ENCODE results near the gene RPP14. TPM values are rescaled to one million over a fixed set of nuclear protein-coding genes. Genes with fewer than 3 reads are reported as not detected.
"Not testable (repeated sequence)": the region's sequence is repeated elsewhere in the genome, so short reads cannot be mapped to it uniquely, and the experiment has no call there.

RPP14 gene
- total RNA-seq, 1 donor from 2014 or later: 15.2 TPM

DNA sequence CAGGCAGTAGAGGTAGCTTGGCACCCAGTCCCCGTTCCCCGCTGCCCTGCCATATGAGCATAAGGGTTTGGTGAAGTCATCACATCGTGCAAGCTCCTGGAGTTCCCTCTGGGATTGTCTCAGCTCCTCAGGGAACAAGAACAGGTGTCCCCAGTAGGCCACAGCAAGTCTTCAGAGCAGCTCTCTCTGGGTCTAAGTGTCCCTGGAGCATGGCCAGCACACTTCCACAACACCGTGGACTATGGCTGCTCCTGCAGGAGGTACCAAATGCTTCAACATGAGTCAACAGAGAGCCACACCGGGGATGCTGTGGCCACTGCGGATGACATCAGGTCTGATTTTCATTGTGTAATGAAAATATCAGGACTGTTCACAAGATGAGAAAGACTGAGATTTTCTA lies 45.3 kb upstream of the RPP14 start:
- TF ChIP-seq, protein P1, sequence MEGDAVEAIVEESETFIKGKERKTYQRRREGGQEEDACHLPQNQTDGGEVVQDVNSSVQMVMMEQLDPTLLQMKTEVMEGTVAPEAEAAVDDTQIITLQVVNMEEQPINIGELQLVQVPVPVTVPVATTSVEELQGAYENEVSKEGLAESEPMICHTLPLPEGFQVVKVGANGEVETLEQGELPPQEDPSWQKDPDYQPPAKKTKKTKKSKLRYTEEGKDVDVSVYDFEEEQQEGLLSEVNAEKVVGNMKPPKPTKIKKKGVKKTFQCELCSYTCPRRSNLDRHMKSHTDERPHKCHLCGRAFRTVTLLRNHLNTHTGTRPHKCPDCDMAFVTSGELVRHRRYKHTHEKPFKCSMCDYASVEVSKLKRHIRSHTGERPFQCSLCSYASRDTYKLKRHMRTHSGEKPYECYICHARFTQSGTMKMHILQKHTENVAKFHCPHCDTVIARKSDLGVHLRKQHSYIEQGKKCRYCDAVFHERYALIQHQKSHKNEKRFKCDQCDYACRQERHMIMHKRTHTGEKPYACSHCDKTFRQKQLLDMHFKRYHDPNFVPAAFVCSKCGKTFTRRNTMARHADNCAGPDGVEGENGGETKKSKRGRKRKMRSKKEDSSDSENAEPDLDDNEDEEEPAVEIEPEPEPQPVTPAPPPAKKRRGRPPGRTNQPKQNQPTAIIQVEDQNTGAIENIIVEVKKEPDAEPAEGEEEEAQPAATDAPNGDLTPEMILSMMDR (IDR thresholded peaks at IDR 0.05; ENCODE audit: unreplicated experiment): no peak
- Mint-ChIP-seq H3K4me3 (ENCODE audit: unreplicated experiment) (no peak overlapping the region), H3K27me3 (ENCODE audit: unreplicated experiment) (no peaks in the 10 kb centered on the region), H3K36me3 (ENCODE audit: low read depth, unreplicated experiment) (peaks cover 4% of the 10 kb centered on the region), H3K9me3 (ENCODE audit: unreplicated experiment) (no peaks in the 10 kb centered on the region), H3K27ac (ENCODE audit: unreplicated experiment) (no peak overlapping the region), H3K4me1 (ENCODE audit: unreplicated experiment) (no peaks in the 10 kb centered on the region)
- DNase-seq (ENCODE audit: low spot score): no peak

DNA sequence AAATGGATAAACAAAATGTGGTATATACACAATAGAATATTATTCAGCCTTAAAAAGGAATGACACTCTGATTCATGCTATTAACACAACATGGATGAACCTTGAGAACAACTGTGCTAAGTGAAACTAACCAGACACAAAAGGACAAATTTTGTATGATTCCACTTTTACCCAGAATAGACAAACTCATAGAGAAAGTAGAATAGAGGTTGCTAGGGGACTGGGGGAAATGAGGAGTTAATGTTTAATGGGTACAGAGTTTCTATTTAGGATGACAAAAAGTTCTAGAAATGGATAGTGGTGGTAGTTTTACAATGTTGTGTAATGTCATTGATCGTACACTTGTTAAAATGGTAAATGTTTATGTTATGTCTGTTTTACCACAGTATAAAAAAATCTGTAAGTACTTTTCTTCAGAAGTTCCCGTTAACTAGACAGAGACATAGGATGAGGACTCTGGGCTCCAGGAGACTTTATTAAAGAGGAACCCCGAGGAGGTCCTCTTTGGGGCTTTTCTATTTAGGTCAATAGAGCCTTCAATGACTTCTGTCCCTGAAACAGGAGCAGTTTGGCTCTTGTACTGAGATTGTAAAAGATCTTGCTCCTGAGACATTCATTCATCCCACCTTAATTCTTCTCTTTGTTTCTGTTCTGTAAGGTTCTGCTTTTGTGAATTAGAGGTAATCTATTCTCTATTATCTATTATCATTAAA lies 43.9 kb upstream of the RPP14 start:
- no peaks in the 10 kb centered on the region for H3K27me3 Mint-ChIP-seq (ENCODE audit: unreplicated experiment)
- no peaks in the 10 kb centered on the region for H3K9me3 Mint-ChIP-seq (ENCODE audit: unreplicated experiment)
- H3K36me3 Mint-ChIP-seq (ENCODE audit: low read depth, unreplicated experiment): peaks cover 4% of the 10 kb centered on the region
- no peaks in the 10 kb centered on the region for H3K4me1 Mint-ChIP-seq (ENCODE audit: unreplicated experiment)
- H3K27ac Mint-ChIP-seq (ENCODE audit: unreplicated experiment): no peak overlapping the region
- no peak overlapping the region for H3K4me3 Mint-ChIP-seq (ENCODE audit: unreplicated experiment)
- TF ChIP-seq, protein P1 (IDR thresholded peaks at IDR 0.05; ENCODE audit: unreplicated experiment): no peak
- no peak for DNase-seq (ENCODE audit: low spot score)

DNA sequence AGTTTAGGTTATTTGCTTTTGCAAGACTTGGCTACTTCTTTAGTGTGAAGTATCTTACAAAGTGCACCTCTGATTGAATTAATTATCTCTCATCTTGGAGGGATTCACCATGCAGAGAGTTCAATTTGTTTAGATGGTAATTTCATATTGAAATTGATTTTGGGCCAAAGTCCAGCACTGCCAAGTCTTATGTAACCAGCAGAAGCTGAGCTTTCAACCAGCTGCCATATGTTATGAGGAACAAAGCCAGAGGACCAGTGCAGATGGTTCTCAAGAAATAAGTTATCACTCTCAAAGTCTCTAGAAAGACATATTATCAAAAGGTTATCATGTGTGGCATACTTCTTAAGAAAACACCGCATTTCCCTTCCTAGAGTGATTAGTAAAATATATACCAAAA lies 39.5 kb upstream of the RPP14 start:
- Mint-ChIP-seq H3K4me3 (ENCODE audit: unreplicated experiment) (no peak overlapping the region), H3K27ac (ENCODE audit: unreplicated experiment) (no peak overlapping the region), H3K9me3 (ENCODE audit: unreplicated experiment) (no peaks in the 10 kb centered on the region), H3K27me3 (ENCODE audit: unreplicated experiment) (no peaks in the 10 kb centered on the region), H3K36me3 (ENCODE audit: low read depth, unreplicated experiment) (no peaks in the 10 kb centered on the region), H3K4me1 (ENCODE audit: unreplicated experiment) (no peaks in the 10 kb centered on the region)
- no peak for DNase-seq (ENCODE audit: low spot score)
- TF ChIP-seq, protein P1 (IDR thresholded peaks at IDR 0.05; ENCODE audit: unreplicated experiment): no peak

DNA sequence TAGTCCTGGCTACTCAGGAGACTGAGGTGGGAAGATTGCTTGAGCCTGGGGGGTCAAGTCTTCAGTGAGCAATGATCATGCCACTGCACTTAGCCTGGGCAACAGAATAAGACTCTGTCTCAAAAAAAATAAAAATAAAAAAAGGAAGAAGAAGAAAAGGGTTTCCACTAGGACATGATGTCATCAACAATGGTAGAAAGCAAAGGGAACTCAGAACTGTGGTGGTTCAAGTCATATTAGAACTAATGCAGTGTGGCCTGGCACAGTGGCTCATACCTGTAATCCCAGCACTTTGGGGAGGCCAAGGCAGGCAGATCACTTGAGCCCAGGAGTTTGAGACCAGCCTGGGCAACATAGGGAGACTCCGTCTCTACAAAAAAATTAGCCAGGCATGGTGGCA lies 38.5 kb upstream of the RPP14 start:
- H3K36me3 Mint-ChIP-seq (ENCODE audit: low read depth, unreplicated experiment); H3K4me1 Mint-ChIP-seq (ENCODE audit: unreplicated experiment): not testable (repeated sequence)

DNA sequence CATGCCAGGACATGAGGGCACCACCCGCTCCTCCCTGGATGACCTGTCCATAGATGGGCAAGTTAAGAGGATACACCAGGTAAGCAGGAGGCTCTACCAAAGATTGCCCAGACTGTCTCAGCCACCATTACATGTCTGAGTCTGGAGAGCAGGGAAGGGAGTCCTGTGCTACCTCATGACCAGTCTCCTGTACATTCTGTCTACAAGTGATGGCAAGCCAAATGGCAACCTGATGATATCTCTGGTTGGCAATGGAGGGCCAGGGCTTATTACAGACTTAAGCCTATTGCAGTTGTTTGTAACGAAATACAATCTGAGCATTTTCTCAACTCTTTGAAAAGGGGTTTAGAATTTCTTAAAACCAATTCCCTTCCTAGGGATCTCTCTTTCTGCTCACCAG lies 36.7 kb upstream of the RPP14 start:
- Mint-ChIP-seq H3K4me1 (ENCODE audit: unreplicated experiment) (no peaks in the 10 kb centered on the region), H3K9me3 (ENCODE audit: unreplicated experiment) (no peaks in the 10 kb centered on the region), H3K27me3 (ENCODE audit: unreplicated experiment) (no peaks in the 10 kb centered on the region), H3K4me3 (ENCODE audit: unreplicated experiment) (no peak overlapping the region), H3K27ac (ENCODE audit: unreplicated experiment) (no peak overlapping the region), H3K36me3 (ENCODE audit: low read depth, unreplicated experiment) (no peaks in the 10 kb centered on the region)
- TF ChIP-seq, protein P1 (IDR thresholded peaks at IDR 0.05; ENCODE audit: unreplicated experiment): no peak
- DNase-seq (ENCODE audit: low spot score): no peak

More for the DNA sequence above, 38.5 kb upstream of the RPP14 start:
- H3K9me3 Mint-ChIP-seq (ENCODE audit: unreplicated experiment); DNase-seq (ENCODE audit: low spot score); H3K4me3 Mint-ChIP-seq (ENCODE audit: unreplicated experiment); H3K27me3 Mint-ChIP-seq (ENCODE audit: unreplicated experiment); H3K27ac Mint-ChIP-seq (ENCODE audit: unreplicated experiment): not testable (repeated sequence)
